Epithelial cell of esophagus (primary cell): ENCODE data around the gene FPR2.
A peak's percentile ranks its signal among the peaks of the same experiment; 100 is the strongest.
"Not testable (repeated sequence)": the region's sequence is repeated elsewhere in the genome, so short reads cannot be mapped to it uniquely, and the experiment has no call there.

Experiments used
- DNase-seq: peaks from one replicate; pipeline ENCODE4 v3.0.0; 2010; ENCODE audit warnings: low read depth
- H3K4me3 ChIP-seq: 2 replicates; pipeline ENCODE4 v1.5.1; 2011; ENCODE audit warnings: mild to moderate bottlenecking, low read length, control low read depth
- TF ChIP-seq, protein P1 (sequence below): IDR thresholded peaks from 2 replicates; pipeline ENCODE4 v1.5.1; 2011; ENCODE audit warnings: low read depth, mild to moderate bottlenecking, low read length, control low read depth, inconsistent platforms; ENCODE audit not compliant: insufficient read depth; ENCODE audit errors: missing control alignments

Gene FPR2

DNA sequence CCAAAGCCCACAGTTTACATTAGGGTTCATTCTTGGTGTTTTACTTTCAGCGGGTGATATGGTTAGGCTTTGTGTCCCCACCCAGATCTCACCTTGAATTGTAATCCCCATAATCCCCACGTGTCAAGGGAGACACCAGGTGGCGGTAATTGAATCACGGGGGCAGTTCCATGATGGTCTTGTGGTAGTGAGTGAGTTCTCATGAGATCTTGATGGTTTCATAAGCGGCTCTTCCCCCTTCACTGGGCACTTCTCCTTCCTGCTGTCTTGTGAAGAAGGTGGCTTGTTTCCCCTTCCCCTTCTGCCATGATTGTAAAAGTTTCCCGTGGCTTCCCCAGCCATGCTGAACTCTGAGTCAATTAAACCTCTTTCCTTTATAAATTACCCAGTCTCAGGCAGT, 12.0 kb downstream of the FPR2 start:
- TF ChIP-seq, protein P1, sequence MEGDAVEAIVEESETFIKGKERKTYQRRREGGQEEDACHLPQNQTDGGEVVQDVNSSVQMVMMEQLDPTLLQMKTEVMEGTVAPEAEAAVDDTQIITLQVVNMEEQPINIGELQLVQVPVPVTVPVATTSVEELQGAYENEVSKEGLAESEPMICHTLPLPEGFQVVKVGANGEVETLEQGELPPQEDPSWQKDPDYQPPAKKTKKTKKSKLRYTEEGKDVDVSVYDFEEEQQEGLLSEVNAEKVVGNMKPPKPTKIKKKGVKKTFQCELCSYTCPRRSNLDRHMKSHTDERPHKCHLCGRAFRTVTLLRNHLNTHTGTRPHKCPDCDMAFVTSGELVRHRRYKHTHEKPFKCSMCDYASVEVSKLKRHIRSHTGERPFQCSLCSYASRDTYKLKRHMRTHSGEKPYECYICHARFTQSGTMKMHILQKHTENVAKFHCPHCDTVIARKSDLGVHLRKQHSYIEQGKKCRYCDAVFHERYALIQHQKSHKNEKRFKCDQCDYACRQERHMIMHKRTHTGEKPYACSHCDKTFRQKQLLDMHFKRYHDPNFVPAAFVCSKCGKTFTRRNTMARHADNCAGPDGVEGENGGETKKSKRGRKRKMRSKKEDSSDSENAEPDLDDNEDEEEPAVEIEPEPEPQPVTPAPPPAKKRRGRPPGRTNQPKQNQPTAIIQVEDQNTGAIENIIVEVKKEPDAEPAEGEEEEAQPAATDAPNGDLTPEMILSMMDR: no peak
- DNase-seq: no peak
- no peak overlapping the region for H3K4me3 ChIP-seq

GRCh38 chr19:51776561-51776960, 15.6 kb downstream of the FPR2 start:
- DNase-seq, H3K4me3 ChIP-seq: not testable (repeated sequence)

- DNase-seq: peak; percentile 86
- H3K4me3 ChIP-seq: no peak overlapping the region
- TF ChIP-seq, protein P1: peak; percentile 78
Measured at GRCh38 chr19:51777570-51778462, 16.8 kb downstream of the FPR2 start.

- no peak for DNase-seq
- TF ChIP-seq, protein P1: no peak
- H3K4me3 ChIP-seq: no peak overlapping the region
Measured at GRCh38 chr19:51779181-51779580, 18.2 kb downstream of the FPR2 start.

DNA sequence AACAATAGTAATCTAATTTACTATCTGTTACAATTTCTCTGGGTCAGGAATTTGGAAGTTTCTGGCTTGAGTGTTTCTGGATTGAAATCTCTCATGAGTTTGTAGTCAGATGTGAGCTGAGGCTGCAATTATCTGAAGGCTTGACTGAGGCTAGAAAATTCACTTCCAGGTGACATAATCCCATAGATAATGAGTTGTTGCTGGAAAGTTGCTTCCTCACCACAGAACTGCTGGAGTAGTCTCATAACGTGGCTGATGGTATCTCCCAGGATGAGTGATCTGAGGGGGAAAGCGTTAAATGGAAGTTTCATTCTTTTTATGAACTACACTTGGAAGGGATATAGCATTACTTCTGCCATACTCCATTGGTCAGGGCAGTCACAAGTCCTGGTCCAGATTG, 18.7 kb downstream of the FPR2 start:
- TF ChIP-seq, protein P1: no peak
- DNase-seq: no peak
- no peak overlapping the region for H3K4me3 ChIP-seq

DNA sequence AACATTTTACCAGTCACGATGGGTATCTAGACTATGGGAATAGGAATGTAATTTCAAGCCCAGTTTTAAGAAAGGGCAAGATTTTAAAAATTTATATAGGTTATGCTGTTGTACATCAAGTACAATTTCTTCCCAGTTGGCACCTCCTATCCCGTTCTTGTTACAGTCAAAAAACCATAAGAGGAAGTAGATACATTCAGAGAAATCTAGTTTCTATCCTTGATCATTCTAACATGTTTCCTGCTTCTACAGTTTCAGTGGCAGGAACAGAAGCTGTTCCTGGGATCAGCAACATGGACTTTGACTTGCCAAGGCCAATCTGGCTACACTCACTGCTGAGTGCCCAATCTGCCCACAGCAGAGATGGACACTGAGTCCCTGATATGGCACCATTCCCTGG, 19.3 kb downstream of the FPR2 start:
- TF ChIP-seq, protein P1: no peak
- no peak for DNase-seq
- no peak overlapping the region for H3K4me3 ChIP-seq

DNA sequence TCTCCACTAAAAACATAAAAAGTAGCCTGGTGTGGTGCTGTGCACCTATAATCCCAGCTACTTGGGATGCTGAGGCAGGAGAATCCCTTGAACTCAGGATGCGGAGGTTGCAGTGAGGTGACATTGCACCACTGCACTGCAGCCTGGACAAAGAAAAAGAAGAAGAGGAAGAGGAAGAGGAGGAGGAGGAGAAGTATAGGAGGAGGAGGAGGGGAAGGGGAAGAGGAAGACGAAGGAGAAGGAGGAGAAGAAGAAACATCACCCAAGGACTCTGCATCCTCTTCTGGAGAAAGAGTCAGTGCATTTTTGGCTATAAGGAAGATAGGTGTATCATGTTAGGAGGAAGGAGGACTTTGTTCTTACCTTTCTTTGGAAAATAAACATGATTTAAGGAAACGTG, 21.0 kb downstream of the FPR2 start:
- no peak for DNase-seq
- TF ChIP-seq, protein P1: no peak
- H3K4me3 ChIP-seq: no peak overlapping the region
